Spleen (tissue), 11 donors: ENCODE data around the gene ADORA3. TPM values are rescaled to one million over a fixed set of nuclear protein-coding genes. Genes with fewer than 3 reads are reported as not detected.

Source experiments
- DNase-seq: peaks from one replicate; pipeline ENCODE4 v3.0.0-alpha.2; 2020
- H3K27ac ChIP-seq, 8 donors: fragments of 200-600 bp; sonication (generic) in 7 of 8; 1 replicate in 4 of 8; 2 replicates in 4 of 8; pipeline versions ENCODE4 v1.5.0 to v1.8.0; 2016 to 2021; ENCODE audit warnings: inconsistent platforms in 4 of 8, mild to moderate bottlenecking in 4 of 8, moderate library complexity in 1 of 8
- H3K27me3 ChIP-seq, 7 donors: fragments of 200-600 bp; sonication (generic) in 6 of 7; replicated peaks in 1 of 7; 1 replicate in 4 of 7; 2 replicates in 3 of 7; pipeline versions ENCODE4 v1.5.0 to v1.8.0; 2016 to 2021; ENCODE audit warnings: inconsistent platforms in 3 of 7, mild to moderate bottlenecking in 1 of 7
- H3K36me3 ChIP-seq, 6 donors: fragments of 200-600 bp; sonication (generic) in 5 of 6; 1 replicate in 4 of 6; 2 replicates in 2 of 6; pipeline versions ENCODE4 v1.5.0 to v1.8.0; 2016 to 2021; ENCODE audit warnings: inconsistent platforms in 2 of 6
- H3K4me1 ChIP-seq, 6 donors: fragments of 200-600 bp; sonication (generic) in 5 of 6; 1 replicate in 3 of 6; 2 replicates in 3 of 6; pipeline versions ENCODE4 v1.5.0 to v1.8.0; 2016 to 2021; ENCODE audit warnings: inconsistent platforms in 3 of 6
- H3K4me3 ChIP-seq, 8 donors: fragments of 200-600 bp; sonication (generic) in 7 of 8; 1 replicate in 4 of 8; 2 replicates in 4 of 8; pipeline versions ENCODE4 v1.5.0 to v1.8.0; 2016 to 2021; ENCODE audit warnings: inconsistent platforms in 4 of 8, mild to moderate bottlenecking in 4 of 8, moderate library complexity in 2 of 8
- H3K9me3 ChIP-seq, 8 donors: fragments of 200-600 bp; sonication (generic) in 7 of 8; 1 replicate in 4 of 8; 2 replicates in 4 of 8; pipeline versions ENCODE4 v1.5.0 to v1.8.0; 2016 to 2021; ENCODE audit warnings: inconsistent platforms in 4 of 8
- POLR2A ChIP-seq, 3 donors: fragments of 450-650 bp; IDR thresholded peaks; one replicate each; pipeline ENCODE4 v1.5.1; 2017; ENCODE audit warnings: antibody characterized with exemption in 3 of 3, mild to moderate bottlenecking in 1 of 3
- POLR2AphosphoS5 ChIP-seq, 3 donors: sonication (generic); formaldehyde crosslinking; IDR thresholded peaks; one replicate each; pipeline ENCODE4 v1.5.1; 2017; ENCODE audit warnings: antibody characterized with exemption in 3 of 3
- WGBS, 5 donors: extraction: QIAGEN DNeasy Blood & Tissue Kit in 3 of 5; methylation state at CpG; one replicate each; pipeline versions ENCODE4 v1.1.5 to v1.1.7; 2013 to 2018; 5-methylcytosine and 5-hydroxymethylcytosine counted together
- intact Hi-C: fragments of 100-400 bp; cut with DNase I; formaldehyde crosslinking; loops from one replicate; pipeline ENCODE4 v1.15.0; 2023; ENCODE audit warnings: low total_unique reads
- polyA plus RNA-seq, 3 donors: library from polyadenylated mRNA; stranded (reverse); fragments of 200-250 nt; gene quantifications; one replicate each; pipeline ENCODE4 v1.2.1, GENCODE V29; 2013
- total RNA-seq, 7 donors: library from RNA; depleted of rRNA in 3 of 7; stranded (reverse); fragments of >200 nt in 3 of 7; fragmentation: NEBNext Ultra II Directional in 4 of 7; extraction: Animal tissue kit (Norgen Biotek cat#: 25700) in 4 of 7; gene quantifications; one replicate each; pipeline versions ENCODE4 v1.1.0 to v1.2.1, GENCODE V29; 2016 to 2021
- TF ChIP-seq, protein P1 (sequence below), 11 experiments: fragments of 200-600 bp in 7 of 11; fragments of 450-650 bp in 4 of 11; sonication (generic) in 4 of 11; IDR thresholded peaks in 8 of 11; conservative IDR thresholded peaks in 3 of 11; 1 replicate in 7 of 11; 2 replicates in 4 of 11; pipeline versions ENCODE4 v1.4.0 to v1.8.0; 2016 to 2021; ENCODE audit warnings: antibody characterized with exemption in 11 of 11, inconsistent platforms in 4 of 11, mild to moderate bottlenecking in 1 of 11
- donor health status: healthy with polysubstance abuse.
- donor health status: DM: no; HTN: no; CAD: no; lungs with moderate emphysema.
- donor health status: DM: no; HTN: no; CAD: no.
- donor health status: Bipolar disorder and iron deficiency.
- donor health status: healthy.
- donor health status: DM: no; HTN: no; CAD: no.
- donor health status: DM: yes; HTN: yes; CAD: no.

ADORA3 gene
- total and polyA plus RNA-seq, 10 donors: 0.37 to 11.2 (median 5.0) TPM

DNA sequence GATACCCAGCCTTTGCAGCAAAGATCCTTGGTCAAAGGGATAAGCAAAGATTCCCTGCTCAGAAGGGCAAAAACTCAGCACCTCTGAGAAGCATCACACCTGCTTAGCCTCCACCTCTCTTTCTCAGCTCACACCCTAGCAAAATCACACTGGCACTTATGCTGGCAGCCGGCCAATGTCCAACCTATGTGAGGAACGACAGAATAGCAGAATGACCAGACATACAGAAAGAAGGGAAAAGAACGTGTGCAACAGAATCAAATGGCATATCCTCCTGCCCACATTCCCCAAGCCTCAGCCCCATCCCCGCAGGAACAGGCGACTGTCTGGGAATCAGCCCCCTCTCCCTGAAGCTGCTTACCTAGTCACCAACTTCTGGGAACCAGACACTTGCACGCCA lies 664 bp upstream of the ADORA3 start:
- H3K27ac ChIP-seq: peak overlapping the region; percentile 35 to 99 (median 92)
- H3K4me1 ChIP-seq: peaks cover 43 to 73% (median 64%) of the 10 kb centered on the region in 6 donors
- no peaks in the 10 kb centered on the region for H3K36me3 ChIP-seq
- DNase-seq: no peak
- 61 to 83% (median 79%) methylated on average over 6 of the region's 6 CpGs for WGBS, 5 donors
- H3K27me3 ChIP-seq: no peaks in the 10 kb centered on the region
- no peaks in the 10 kb centered on the region for H3K9me3 ChIP-seq
- intact Hi-C loops: loop anchor here (10.0 kb wide), 1 partner anchor 251 kb away; the partner anchor contains the start of gene DDX20
- TF ChIP-seq POLR2AphosphoS5 (IDR thresholded peaks at IDR 0.05) (no peak), POLR2A (IDR thresholded peaks at IDR 0.05) (no peak)
- TF ChIP-seq, protein P1, sequence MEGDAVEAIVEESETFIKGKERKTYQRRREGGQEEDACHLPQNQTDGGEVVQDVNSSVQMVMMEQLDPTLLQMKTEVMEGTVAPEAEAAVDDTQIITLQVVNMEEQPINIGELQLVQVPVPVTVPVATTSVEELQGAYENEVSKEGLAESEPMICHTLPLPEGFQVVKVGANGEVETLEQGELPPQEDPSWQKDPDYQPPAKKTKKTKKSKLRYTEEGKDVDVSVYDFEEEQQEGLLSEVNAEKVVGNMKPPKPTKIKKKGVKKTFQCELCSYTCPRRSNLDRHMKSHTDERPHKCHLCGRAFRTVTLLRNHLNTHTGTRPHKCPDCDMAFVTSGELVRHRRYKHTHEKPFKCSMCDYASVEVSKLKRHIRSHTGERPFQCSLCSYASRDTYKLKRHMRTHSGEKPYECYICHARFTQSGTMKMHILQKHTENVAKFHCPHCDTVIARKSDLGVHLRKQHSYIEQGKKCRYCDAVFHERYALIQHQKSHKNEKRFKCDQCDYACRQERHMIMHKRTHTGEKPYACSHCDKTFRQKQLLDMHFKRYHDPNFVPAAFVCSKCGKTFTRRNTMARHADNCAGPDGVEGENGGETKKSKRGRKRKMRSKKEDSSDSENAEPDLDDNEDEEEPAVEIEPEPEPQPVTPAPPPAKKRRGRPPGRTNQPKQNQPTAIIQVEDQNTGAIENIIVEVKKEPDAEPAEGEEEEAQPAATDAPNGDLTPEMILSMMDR (IDR thresholded peaks at IDR 0.05 in 8 of 11, conservative IDR thresholded peaks at IDR 0.05 in 3 of 11): no peak
- peak overlapping the region in 1 of 8 donors; percentile 42 for H3K4me3 ChIP-seq

DNA sequence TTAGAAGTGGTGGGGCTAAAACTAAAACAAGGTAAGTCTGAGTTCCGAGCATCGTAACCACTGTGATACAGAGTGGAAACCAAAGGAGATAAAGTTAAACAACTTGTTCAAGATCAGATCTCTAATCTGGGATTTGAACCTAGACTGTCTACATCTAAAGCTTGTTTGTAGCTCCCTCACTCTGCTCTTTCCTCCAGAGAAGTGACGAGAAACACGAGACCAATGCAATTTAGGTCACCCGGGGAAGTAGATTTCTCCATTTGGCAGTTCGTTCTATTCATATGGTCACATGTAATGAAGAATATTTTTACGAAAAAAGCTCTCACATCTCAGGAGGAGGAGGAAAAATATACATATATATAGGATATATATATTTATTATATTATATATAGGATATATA lies 1.8 kb downstream of the ADORA3 start:
- Histone ChIP-seq H3K36me3 (no peaks in the 10 kb centered on the region), H3K4me3 (peak overlapping the region in 1 of 8 donors; percentile 1), H3K9me3 (peaks cover 0 to 3% (median 0%) of the 10 kb centered on the region in 8 donors), H3K27ac (no peak overlapping the region), H3K27me3 (no peaks in the 10 kb centered on the region), H3K4me1 (peaks cover 25 to 67% (median 41%) of the 10 kb centered on the region in 6 donors)
- intact Hi-C loops: loop anchor here (10.0 kb wide), 1 partner anchor 253 kb away; the partner anchor contains the start of gene DDX20
- WGBS, 5 donors: 78 to 87% (median 84%) methylated on average over 7 of the region's 7 CpGs
- DNase-seq: no peak
- TF ChIP-seq, protein P1 (IDR thresholded peaks at IDR 0.05 in 8 of 11, conservative IDR thresholded peaks at IDR 0.05 in 3 of 11): no peak
- TF ChIP-seq POLR2AphosphoS5 (IDR thresholded peaks at IDR 0.05) (no peak), POLR2A (IDR thresholded peaks at IDR 0.05) (no peak)

DNA sequence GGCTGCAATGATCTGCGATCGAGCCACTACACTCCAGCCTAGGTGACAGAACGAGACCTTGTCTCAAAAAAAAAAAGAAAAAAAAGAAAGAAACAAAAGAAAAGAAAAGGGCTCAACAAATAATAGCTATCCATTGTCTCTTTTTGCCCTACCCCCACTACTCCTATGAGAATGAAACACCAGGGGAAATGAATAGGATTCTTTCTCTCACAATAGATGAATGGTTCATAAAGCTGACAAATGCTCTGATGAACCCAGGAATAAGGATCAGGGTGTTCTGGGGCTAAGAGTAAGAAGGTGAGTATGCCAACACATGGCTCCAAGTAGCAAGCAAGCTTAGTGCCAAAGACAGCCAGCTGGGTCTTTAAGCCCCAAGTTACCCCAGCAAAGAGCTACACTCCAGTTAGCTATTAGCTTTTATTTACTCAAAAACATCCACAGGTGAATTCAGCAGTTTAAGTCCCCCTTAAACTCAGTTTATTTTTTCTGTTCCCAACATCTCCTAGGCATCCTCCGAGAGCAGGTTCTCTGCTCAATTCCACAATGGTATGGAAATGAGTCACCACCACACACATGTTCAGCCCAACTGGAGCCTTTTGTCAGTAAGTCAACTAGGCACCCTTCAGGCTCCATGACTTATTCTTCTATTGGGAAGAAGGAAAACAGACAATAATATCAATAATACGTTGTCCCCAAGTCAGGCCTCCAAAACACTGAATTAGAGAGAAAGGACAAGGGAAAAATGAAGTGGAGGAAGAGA lies 4.2 kb downstream of the ADORA3 start:
- H3K4me3 ChIP-seq: no peak overlapping the region
- DNase-seq: no peak
- H3K9me3 ChIP-seq: peaks cover 0 to 9% (median 0%) of the 10 kb centered on the region in 8 donors
- no peaks in the 10 kb centered on the region for H3K36me3 ChIP-seq
- H3K27me3 ChIP-seq: no peaks in the 10 kb centered on the region
- peaks cover 12 to 43% (median 17%) of the 10 kb centered on the region in 6 donors for H3K4me1 ChIP-seq
- intact Hi-C loops: no loop called here
- no peak overlapping the region for H3K27ac ChIP-seq
- TF ChIP-seq POLR2A (IDR thresholded peaks at IDR 0.05) (no peak), POLR2AphosphoS5 (IDR thresholded peaks at IDR 0.05) (no peak)
- TF ChIP-seq, protein P1 (IDR thresholded peaks at IDR 0.05 in 8 of 11, conservative IDR thresholded peaks at IDR 0.05 in 3 of 11): no peak
- 93 to 98% (median 95%) methylated on average over 5 of the region's 5 CpGs for WGBS, 5 donors

DNA sequence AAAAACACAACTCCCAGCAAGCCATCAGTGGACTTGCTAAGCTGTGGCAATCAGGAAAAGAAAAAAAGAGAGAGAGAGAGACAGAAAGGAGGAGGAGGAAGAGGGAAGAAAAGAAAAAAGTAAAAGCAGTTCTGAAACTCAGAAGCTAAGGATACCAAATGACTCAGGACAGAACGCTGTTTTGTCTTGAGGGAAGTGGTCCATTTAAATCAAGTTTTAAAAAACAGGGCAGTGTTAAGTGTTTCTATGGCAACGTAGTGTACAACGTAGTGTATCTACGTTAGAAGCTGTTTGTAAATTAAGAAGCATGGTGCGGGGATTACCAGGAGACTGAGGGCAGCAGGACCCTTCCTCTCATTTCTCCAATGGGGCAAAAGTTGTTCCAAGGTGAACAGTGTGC lies 5.8 kb downstream of the ADORA3 start:
- Histone ChIP-seq H3K4me3 (no peak overlapping the region), H3K27ac (peak overlapping the region in 3 of 8 donors; percentile 8 to 22 (median 21)), H3K27me3 (no peaks in the 10 kb centered on the region), H3K36me3 (no peaks in the 10 kb centered on the region), H3K4me1 (peaks cover 0 to 27% (median under 1%) of the 10 kb centered on the region in 6 donors), H3K9me3 (peaks cover 0 to 9% (median 0%) of the 10 kb centered on the region in 8 donors)
- intact Hi-C loops: no loop called here
- TF ChIP-seq POLR2A (IDR thresholded peaks at IDR 0.05) (no peak), POLR2AphosphoS5 (IDR thresholded peaks at IDR 0.05) (no peak)
- TF ChIP-seq, protein P1 (IDR thresholded peaks at IDR 0.05 in 8 of 11, conservative IDR thresholded peaks at IDR 0.05 in 3 of 11): no peak
- 52 to 69% (median 60%) methylated on average over 5 of the region's 5 CpGs for WGBS, 5 donors
- no peak for DNase-seq
